Germinal center (tissue), 1 donor: ENCODE data around the gene MB21D2.

Source experiments
- DNase-seq: peaks from one replicate; pipeline ENCODE4 v3.0.0; 2012; ENCODE audit warnings: mixed read lengths, low spot score

Gene MB21D2

GRCh38 chr3:192890347-192891335, 27.0 kb downstream of the MB21D2 start:
- DNase-seq = no peak

DNA sequence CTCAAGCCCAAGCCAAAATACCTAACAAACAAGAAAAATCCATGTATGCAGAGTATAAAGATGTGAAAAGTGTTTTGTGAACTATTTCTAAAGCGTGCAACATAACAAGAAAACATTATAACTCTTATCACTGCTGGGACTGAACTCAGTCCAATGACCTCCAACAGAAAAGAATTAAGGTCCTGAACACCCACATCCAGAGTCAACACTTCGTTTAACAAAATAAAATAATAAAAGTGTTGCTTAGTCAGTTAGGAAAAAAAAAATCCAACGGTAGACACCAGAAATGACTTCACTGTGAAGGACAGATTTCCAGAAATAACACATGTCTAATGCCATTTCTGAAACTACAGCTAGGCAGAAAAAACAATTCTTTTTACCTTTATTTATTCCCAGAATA, 28.0 kb downstream of the MB21D2 start:
- no peak for DNase-seq

DNA sequence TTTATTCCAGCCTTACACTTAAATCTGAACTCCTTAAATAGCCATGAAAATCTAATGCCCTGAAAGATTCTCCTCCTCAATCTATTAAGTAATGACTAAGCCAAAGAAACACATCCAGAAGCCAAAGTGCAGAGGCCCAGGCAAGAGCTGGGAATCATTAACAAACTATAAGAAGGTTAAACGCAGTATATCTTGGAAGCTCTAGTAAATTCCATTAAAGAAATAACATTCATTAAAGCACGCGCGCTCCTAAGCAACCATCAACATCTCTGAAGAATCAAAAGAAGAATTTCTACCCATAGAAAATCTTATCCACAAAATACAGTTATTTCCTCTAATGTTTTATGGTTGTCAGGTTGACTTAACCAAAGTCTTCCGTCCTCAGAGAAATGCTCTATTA, 29.5 kb downstream of the MB21D2 start:
- no peak for DNase-seq

DNA sequence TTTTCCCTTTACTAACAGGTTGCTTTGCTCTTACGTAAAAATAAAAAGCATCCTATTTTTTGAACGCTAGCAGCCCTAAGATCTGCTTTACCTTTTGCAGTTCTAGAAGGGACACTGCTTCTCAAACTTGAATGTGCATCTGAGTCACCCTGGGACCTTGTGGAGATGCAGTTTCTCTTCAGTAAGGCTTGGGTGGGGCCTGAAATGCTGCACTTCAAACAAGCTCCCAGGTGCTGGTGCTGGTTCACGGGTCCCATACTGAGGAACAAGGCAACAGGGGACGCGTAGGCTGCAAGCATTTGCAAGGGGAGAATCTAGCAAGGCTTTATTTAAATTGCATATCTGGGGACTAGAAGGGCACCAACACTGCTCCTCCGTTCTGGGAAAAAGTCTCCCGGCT, 30.0 kb downstream of the MB21D2 start:
- DNase-seq = no peak

GRCh38 chr3:192887047-192887446, 30.6 kb downstream of the MB21D2 start:
- no peak for DNase-seq

DNA sequence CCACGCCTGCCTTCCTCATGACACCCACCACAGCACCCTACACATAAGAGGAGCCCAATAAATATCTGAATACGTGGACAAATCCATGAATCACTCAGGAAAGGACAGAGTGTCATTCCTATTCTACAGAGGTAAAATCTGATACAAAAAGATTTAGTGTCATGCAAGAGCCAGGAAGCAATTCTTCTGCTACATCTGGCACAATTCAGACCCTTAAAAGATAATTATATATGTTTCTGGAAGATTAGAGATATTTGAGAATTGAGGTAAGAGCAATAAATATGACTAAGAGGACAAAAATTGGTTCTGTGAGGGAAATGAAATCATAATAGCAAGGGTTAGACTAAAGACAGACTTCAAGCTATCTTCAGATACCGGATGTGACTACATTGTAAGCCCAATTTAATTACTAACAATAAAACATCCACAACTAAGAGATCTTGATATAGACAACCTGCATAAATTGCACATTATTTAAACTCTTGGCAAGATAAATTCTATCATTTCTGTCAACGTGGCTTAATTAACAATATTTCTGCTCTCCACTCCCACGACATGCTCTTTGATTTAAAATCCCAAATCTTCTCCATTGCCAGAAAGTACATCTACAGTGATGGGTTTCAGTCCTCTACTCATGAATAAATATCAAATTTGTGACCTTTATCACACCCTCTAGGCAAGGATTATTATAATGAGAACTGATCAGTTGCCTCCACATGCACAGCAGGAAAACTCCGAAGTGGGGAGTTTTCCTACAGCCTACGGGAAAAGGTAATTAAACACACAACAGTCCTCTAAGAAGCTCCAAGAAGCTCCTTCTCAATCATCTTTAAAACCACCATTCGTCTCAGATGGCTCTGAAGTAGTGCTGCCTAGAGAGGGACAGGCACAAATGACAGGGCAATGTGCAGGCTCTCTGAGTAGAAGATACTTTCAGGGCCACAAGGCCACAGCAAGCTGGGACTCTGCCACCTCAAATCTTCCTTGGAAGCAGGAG, 32.6 kb downstream of the MB21D2 start:
- DNase-seq = no peak

- DNase-seq = no peak
Observed at GRCh38 chr3:192883512-192883911, 34.1 kb downstream of the MB21D2 start.

DNA sequence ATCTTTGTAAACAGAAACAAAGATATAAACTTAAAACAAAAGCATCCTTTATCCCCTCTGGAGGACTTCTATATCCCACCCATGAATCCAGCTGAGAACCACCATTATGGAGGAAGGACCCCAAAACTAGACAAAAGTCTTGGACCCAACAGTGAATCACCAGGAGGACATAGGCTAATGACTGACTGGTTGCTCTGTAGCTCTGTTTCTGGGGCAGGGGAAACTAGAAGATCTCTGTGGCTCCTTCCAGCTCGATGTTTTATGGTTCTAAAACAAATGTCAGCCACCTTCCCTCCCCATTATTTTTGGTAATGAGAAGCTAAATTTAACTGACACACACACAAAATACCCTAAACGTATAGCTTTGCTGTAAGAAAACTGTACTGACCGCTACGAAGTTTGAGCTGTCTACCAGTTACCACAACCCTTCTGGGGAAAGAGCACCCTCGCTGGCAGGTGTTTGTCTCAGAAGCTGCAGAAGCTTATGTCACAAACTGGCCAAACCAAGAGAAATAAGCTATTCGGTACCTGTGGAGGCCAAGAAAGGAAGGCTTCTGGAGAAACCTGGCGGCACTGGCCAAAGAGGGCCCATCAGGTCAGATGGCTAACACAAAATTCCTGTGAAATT, 36.4 kb downstream of the MB21D2 start:
- DNase-seq = no peak

DNA sequence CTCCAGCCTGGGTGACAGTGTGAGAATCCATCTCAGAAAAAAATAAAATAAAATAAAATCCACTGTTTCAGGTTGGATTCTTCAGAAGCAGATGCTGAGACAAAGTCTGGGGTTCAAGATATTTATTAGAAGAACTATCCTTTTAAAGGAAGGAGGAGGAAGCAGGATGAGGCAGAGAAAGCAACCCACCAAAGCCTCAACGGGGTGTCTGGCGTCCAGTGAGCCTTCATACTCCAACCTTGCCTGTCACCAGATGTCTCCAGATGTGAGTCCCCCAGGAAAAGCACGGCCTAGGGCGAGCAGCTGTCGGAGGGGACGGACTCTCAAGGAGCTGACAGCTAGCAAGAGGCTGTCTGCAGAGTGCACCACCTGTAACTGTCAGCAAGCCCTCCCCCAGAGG, 37.3 kb downstream of the MB21D2 start:
- DNase-seq = no peak

DNA sequence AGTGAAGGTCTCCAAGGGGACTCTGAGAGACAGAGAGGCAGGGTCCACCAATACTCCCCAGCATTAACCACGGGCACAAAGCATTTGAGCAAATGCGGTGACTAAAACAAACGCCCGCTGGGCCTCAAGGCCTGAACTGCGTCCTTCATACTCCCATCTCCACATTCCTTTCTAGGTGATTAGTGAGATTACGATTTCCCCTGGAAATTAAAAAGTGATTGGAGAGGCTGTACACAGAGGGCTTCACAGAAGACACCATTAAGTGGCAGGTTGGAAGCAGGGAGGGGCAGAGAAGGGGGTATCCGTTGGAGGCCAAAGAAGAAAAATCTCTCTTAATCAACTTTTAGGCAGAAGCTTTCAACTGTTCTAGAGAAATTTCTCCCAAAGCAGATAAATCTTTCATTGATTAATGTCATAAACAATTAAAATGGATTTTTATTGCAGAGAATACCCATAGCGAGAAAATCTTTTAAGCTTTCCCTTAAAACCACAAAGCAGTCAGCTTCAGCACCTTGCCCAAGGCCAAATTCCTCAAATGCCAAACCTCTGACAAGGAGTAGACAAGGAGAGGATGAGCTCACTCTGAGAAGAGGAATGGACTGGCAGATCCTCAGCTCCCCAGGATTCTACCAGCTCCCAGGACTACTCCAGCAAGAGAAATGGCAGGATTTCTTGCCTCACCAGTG, 38.2 kb downstream of the MB21D2 start:
- no peak for DNase-seq

GRCh38 chr3:192875971-192876565, 41.6 kb downstream of the MB21D2 start:
- DNase-seq = no peak

DNA sequence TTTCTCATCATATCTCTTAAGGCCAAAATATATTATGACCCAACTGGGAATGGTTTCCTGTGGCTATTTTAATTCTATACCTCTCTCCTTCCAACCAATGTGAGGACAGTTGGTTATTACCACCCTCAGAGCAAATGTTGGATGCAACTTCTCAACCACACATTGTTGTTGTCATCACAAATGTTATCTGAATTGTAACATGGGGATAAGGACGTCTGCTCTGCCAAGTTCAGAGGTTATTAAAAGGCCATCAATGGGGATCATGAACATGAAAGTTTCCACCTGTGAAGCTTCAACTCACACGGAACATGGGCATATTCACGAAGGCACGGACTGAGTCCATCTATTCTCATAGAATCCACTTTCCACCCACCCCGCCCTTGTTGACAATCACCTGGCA, 46.8 kb downstream of the MB21D2 start:
- DNase-seq = no peak

DNA sequence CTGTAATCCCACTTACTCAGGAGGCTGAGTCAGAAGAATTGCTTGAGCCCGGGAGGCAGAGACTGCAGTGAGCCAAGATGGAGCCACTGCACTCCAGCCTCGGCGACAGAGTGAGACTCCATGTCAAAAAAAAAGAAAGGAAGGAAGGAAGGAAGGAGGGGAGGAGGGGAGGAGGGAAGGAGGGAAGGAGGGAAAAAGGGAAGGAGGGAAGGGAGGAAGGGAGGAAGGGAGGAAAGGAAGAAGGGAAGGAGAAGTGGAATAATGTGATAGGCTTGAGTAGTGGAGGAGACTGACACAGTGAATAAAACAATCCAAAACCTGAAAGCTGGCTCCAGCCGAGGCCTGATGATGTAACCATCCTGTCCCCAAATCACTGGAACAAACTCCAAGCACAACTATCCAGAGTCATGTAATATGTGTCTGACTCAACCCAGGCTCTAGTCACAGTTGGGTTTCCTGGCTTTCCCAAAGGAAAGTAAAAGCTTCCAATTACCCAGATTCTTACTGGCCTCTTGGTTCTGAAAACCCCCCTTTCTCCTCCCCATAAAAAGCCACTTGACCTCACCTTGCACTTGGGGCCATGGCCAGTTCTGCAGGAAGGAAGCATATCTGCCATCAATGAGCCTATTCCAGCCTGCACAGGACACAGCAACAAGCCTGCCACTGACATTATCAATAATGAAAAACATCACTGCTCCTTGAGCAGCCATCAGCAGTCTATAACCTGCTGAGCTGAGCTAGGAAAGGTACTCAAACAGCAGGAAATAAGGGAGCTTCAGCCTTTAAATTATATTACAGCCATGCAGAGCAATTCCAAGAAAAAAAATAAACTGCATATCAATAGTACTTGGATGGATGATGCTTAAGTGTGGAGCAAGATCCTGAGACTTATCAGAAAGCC, 48.3 kb downstream of the MB21D2 start:
- DNase-seq = no peak

DNA sequence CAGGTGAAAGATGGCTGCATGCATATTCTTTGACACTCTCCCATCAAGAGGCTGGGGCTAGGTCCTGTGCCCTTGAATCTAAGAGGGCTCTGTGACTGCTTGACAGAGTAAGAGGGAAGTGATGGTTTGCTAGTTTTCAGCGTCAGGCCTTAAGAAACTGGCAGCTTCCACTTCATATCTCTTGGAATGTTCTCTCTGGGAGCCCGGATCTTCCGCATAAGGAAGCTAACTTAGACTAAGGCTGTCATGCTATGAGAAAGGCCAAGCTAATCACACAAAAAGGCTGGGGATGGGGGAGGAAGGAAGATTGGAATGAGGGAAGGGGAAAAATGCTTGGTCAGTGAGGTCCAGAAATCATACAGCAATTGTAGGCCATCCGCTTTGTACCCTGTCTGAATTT, 50.0 kb downstream of the MB21D2 start:
- no peak for DNase-seq

GRCh38 chr3:192866804-192867203, 50.9 kb downstream of the MB21D2 start:
- DNase-seq = no peak

DNA sequence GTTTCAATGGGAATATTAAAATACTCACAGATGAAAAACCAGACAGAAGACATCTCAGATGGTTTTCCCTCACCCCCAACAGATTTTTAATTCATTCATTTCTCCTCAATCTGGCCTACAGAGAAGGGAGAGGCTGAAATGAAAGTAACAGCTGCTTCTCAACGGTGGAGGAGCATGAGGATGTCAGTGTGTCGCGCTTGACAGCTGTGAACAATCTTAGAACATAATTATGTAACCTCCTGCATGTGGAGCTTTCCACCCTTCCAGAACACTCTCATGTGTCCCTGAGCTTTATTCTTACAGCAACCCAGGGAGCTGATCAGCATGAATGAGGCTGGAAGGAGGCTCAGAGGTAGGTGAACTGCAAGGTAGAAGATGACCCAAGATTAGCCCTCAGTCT, 52.7 kb downstream of the MB21D2 start:
- no peak for DNase-seq

DNA sequence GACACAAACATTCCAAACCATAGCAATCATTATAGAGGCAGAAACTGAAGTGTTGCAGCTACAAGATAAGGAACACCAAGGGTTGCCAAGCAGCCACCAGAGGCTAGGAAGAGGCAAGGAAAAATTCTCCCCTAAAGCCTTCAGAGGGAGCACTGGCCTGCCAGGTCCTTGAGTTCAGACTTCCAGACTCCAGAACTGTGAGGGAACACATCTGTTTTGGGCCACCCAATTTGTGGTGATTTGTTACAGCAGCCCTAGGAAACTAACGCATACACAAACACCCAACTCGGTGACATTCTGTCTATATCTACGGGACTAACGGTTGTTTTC, 54.6 kb downstream of the MB21D2 start:
- no peak for DNase-seq

DNA sequence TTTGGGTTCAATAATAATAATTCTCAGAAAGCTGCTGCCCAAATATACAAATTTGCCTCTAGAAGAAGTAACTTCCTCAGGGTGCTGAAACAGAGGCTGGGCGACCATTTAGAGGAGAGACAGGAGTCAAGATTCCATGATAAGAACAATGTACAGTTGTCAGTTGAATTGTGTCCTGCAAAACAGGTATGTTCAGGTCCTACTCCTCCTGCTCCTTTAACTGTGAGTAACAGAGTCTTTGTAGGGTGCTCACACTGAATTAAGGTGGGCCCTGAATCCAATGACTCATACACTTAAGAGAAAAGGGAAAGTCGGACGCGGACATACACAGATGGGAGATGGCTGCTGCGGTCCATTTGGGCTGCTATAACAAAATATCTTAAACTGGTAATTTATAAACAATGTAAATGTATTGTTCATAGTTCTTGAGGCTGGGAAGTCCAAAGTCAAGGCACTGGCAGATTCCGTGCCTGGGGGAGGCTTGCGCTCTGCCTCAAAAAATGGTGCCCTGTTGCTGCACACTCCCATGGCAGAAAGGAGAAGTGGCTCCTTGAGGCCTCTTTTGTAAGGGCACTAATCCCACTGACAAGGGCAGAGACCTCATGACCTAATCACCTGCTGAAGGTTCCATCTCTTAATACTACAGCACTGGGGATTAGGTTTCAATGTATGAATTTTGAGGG, 55.1 kb downstream of the MB21D2 start:
- no peak for DNase-seq

- no peak for DNase-seq
Observed at GRCh38 chr3:192861972-192862371, 55.7 kb downstream of the MB21D2 start.

- DNase-seq = no peak
Observed at GRCh38 chr3:192860454-192860853, 57.2 kb downstream of the MB21D2 start.
